Body of pancreas (tissue), 4 donors: ENCODE data around the gene SUGP2. TPM values are rescaled to one million over a fixed set of nuclear protein-coding genes. Genes with fewer than 3 reads are reported as not detected.
A peak's percentile ranks its signal among the peaks of the same experiment; 100 is the strongest.
"Not testable (repeated sequence)": the region's sequence is repeated elsewhere in the genome, so short reads cannot be mapped to it uniquely, and the experiment has no call there.

Source experiments
- ATAC-seq: fragments of 150-250 bp; one replicate; pipeline ENCODE4 v1.9.1; 2016
- DNase-seq, 4 donors: peaks; one replicate each; pipeline ENCODE4 v3.0.0-alpha.2; 2019
- H3K27ac ChIP-seq, 4 donors: fragments of 200-600 bp; sonication (generic); 1 replicate in 3 of 4; 2 replicates in 1 of 4; pipeline versions ENCODE4 v1.5.1 to v1.6.1; 2016 to 2019; ENCODE audit warnings: mild to moderate bottlenecking in 1 of 4, mixed read lengths in 1 of 4, moderate library complexity in 1 of 4
- H3K27me3 ChIP-seq, 2 donors: fragments of 200-600 bp; sonication (generic); one replicate each; pipeline ENCODE4 v1.6.0; 2016; ENCODE audit warnings: mild to moderate bottlenecking in 1 of 2
- H3K36me3 ChIP-seq, 2 donors: fragments of 200-600 bp; sonication (generic); replicated peaks in 1 of 2; 2 replicates each; pipeline ENCODE4 v1.5.1; 2016; ENCODE audit warnings: low read depth in 2 of 2; ENCODE audit not compliant: insufficient read depth in 1 of 2
- H3K4me1 ChIP-seq: fragments of 200-600 bp; sonication (generic); one replicate; pipeline ENCODE4 v1.6.0; 2016
- H3K4me3 ChIP-seq, 2 donors: fragments of 200-600 bp; sonication (generic); 1 replicate in 1 of 2; 2 replicates in 1 of 2; pipeline ENCODE4 v1.5.1; 2016 to 2019
- H3K9me3 ChIP-seq, 3 donors: fragments of 200-600 bp; sonication (generic); 1 replicate in 2 of 3; 2 replicates in 1 of 3; pipeline ENCODE4 v1.5.1; 2016
- CTCF ChIP-seq, 7 experiments: fragments of 450-650 bp in 4 of 7; fragments of 200-600 bp in 3 of 7; sonication (generic) in 3 of 7; IDR thresholded peaks; one replicate each; pipeline ENCODE4 v1.5.1; 2016 to 2019; ENCODE audit warnings: antibody characterized with exemption in 7 of 7
- POLR2A ChIP-seq, 3 donors: fragments of 450-650 bp; IDR thresholded peaks; one replicate each; pipeline ENCODE4 v1.6.1; 2016; ENCODE audit warnings: antibody characterized with exemption in 3 of 3, mild to moderate bottlenecking in 2 of 3
- WGBS, 2 donors: methylation state at CpG; one replicate each; pipeline ENCODE4 v1.1.5; 2017; 5-methylcytosine and 5-hydroxymethylcytosine counted together
- intact Hi-C: fragments of 100-400 bp; cut with DNase I; formaldehyde crosslinking; loops from one replicate; pipeline ENCODE4 v1.15.1; 2023
- total RNA-seq, 2 donors: library from RNA; depleted of rRNA; stranded (reverse); fragments of >200 nt; gene quantifications; one replicate each; pipeline ENCODE4 v1.1.0, GENCODE V29; 2016

SUGP2 gene
- total RNA-seq, 2 donors from 2014 or later = 22.1 to 115 TPM

- no peak overlapping the region for H3K4me3 ChIP-seq
- H3K27ac ChIP-seq = no peak overlapping the region
- no peak for TF ChIP-seq POLR2A (IDR thresholded peaks at IDR 0.05)
- TF ChIP-seq CTCF (IDR thresholded peaks at IDR 0.05) = no peak
- ATAC-seq (no peak), DNase-seq (no peak)
- no peaks in the 10 kb centered on the region for H3K9me3 ChIP-seq
- peaks cover 0 to 13% of the 10 kb centered on the region in 2 donors for H3K36me3 ChIP-seq
- H3K27me3 ChIP-seq = no peaks in the 10 kb centered on the region
- H3K4me1 ChIP-seq = peaks cover 14% of the 10 kb centered on the region
- WGBS, 2 donors = 86 to 88% methylated on average over 4 of the region's 4 CpGs
- intact Hi-C loops = no loop called here
These were observed 6.1 kb downstream of the SUGP2 start for GRCh38 chr19:19027228-19027627.

- peak in 3 of 4 donors; percentile 25 to 42 (median 36) for DNase-seq
These were observed 6.9 kb downstream of the SUGP2 start for GRCh38 chr19:19026299-19026971.

GRCh38 chr19:19025861-19026260, 7.5 kb downstream of the SUGP2 start:
- no peaks in the 10 kb centered on the region for H3K27me3 ChIP-seq
- TF ChIP-seq CTCF (IDR thresholded peaks at IDR 0.05) (no peak), POLR2A (IDR thresholded peaks at IDR 0.05) (no peak)
- H3K4me1 ChIP-seq = peaks cover 13% of the 10 kb centered on the region
- peaks cover 0 to 13% of the 10 kb centered on the region in 2 donors for H3K36me3 ChIP-seq
- WGBS, 2 donors = 83 to 92% methylated on average over 11 of the region's 11 CpGs
- no peaks in the 10 kb centered on the region for H3K9me3 ChIP-seq
- intact Hi-C loops = no loop called here
- ATAC-seq (no peak), DNase-seq (no peak)
- H3K27ac ChIP-seq = peak overlapping the region in 3 of 4 donors; percentile 10 to 20 (median 15)
- no peak overlapping the region for H3K4me3 ChIP-seq

More at GRCh38 chr19:19026299-19026971, 6.9 kb downstream of the SUGP2 start:
- TF ChIP-seq POLR2A (IDR thresholded peaks at IDR 0.05) (no peak), CTCF (IDR thresholded peaks at IDR 0.05) (peak in 3 of 7 experiments; percentile 16 to 29 (median 28))
- H3K4me1 ChIP-seq = peaks cover 12% of the 10 kb centered on the region
- intact Hi-C loops = no loop called here
- 50 to 55% methylated on average over 10 of the region's 10 CpGs for WGBS, 2 donors
- no peaks in the 10 kb centered on the region for H3K27me3 ChIP-seq
- no peaks in the 10 kb centered on the region for H3K9me3 ChIP-seq
- ATAC-seq = peak; percentile 50
- H3K36me3 ChIP-seq = peaks cover 0 to 13% of the 10 kb centered on the region in 2 donors
- H3K4me3 ChIP-seq = no peak overlapping the region
- peak overlapping the region in 3 of 4 donors; percentile 10 to 20 (median 15) for H3K27ac ChIP-seq

- H3K27ac ChIP-seq, H3K4me3 ChIP-seq, H3K27me3 ChIP-seq, H3K9me3 ChIP-seq, ATAC-seq, DNase-seq, intact Hi-C loops: not testable (repeated sequence)
- WGBS, 2 donors = 100% methylated on average over 1 of the region's 1 CpG
- Histone ChIP-seq H3K4me1 (peaks cover 13% of the 10 kb centered on the region), H3K36me3 (peaks cover 0 to 13% of the 10 kb centered on the region in 2 donors)
These were observed 9.9 kb downstream of the SUGP2 start for GRCh38 chr19:19023376-19023775.

GRCh38 chr19:19022380-19022961, 10.8 kb downstream of the SUGP2 start:
- WGBS, 2 donors = 47 to 74% methylated on average over 4 of the region's 4 CpGs
- ATAC-seq = no peak
- intact Hi-C loops = no loop called here
- no peak for DNase-seq
- no peak for TF ChIP-seq POLR2A (IDR thresholded peaks at IDR 0.05)
- TF ChIP-seq CTCF (IDR thresholded peaks at IDR 0.05) = no peak
- H3K4me1 ChIP-seq = peaks cover 13% of the 10 kb centered on the region
- H3K4me3 ChIP-seq = no peak overlapping the region
- peak overlapping the region in 1 of 4 donors; percentile 55 for H3K27ac ChIP-seq
- H3K27me3 ChIP-seq = no peaks in the 10 kb centered on the region
- H3K36me3 ChIP-seq = peaks cover 4 to 13% of the 10 kb centered on the region in 2 donors
- no peaks in the 10 kb centered on the region for H3K9me3 ChIP-seq
